Neural progenitor cell (in vitro differentiated cells): ENCODE data around the gene HK1.

Experiments
- CTCF ChIP-seq: fragments of 200-600 bp; sonication (generic); IDR thresholded peaks from 2 replicates; pipeline ENCODE4 v1.5.1; 2017; ENCODE audit warnings: antibody characterized with exemption, mild to moderate bottlenecking
- EZH2 ChIP-seq: fragments of 200-600 bp; sonication (generic); IDR thresholded peaks from 2 replicates; pipeline ENCODE4 v1.6.1; 2017; ENCODE audit warnings: antibody characterized with exemption, mild to moderate bottlenecking, moderate library complexity
- EZH2phosphoT487 ChIP-seq: fragments of 200-600 bp; sonication (generic); IDR thresholded peaks from 2 replicates; pipeline ENCODE4 v1.6.1; 2017; ENCODE audit warnings: antibody characterized with exemption

DNA sequence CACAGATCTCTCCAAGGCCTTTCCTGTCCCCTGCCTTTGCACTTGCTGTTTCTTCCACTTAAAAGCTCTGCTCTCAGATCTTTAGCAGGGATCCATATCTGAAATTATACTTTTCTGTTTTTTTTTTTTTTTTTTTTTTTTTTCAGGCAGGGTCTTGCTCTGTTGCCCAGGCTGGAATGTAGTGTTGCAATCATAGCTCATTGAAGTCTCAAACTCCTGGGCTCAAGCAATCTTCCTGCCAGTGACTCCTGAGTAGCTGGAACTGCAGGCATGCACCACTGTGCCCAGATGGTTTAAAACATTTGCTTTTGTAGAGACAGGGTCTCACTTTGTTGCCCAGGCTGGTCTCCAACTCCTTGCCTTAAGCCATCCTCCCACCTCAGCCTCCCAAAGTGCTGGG lies 167.9 kb downstream of the HK1 start:
- no peak for TF ChIP-seq CTCF
- no peak for TF ChIP-seq EZH2
- TF ChIP-seq EZH2phosphoT487 = no peak
